AG08396 (cell line): ENCODE results near the gene JARID2.

ENCODE experiments used
- DNase-seq: peaks from one replicate; pipeline ENCODE4 v3.0.0; 2012; ENCODE audit warnings: low spot score, mixed read lengths

The JARID2 gene

DNA sequence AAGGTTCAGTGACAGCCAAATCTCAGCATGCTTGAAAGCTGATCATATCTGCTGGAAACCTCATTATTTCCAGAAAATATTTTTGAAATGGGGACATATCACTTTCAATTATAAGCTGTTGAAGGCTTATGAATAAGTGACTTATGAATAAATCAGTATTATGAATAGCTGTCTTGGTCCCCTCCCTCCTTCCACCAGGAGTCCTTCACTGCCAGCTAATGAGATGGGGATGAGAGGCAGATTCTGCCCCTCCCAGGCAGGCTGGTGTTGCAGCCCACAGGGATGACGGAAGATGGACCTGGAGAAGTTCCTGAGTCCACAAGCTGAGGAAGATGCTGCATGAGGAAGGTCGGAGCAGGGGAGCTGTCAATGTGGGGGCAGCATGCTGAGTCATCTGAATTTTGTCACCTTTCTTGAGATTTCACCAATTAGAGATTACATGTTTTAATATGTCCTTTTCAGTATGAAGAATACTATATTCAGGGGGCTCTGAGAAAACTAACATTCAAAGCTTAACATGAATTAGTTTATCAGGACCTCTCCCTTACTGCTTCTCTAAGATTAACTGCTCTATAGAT, 304.8 kb downstream of the JARID2 start:
- DNase-seq, result no peak

DNA sequence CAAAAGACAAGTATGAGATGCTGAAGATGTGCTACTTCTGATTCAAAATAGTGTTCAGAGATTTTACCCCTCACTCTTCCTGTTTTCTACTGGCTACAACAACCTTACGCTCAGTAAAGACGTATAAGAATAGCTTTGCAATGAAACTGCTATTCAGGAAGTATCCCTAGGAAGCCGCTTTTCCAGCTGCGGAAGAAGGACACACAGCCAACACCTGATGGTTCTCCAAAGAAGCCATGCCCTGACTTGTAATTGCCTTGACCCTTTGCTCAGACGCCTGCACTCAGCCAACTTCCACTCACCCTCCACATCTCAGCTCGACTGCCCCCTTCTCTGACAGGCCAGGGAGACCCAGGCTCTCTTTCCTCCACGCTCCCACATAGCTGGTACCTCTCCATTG, 305.4 kb downstream of the JARID2 start:
- DNase-seq, result no peak

DNA sequence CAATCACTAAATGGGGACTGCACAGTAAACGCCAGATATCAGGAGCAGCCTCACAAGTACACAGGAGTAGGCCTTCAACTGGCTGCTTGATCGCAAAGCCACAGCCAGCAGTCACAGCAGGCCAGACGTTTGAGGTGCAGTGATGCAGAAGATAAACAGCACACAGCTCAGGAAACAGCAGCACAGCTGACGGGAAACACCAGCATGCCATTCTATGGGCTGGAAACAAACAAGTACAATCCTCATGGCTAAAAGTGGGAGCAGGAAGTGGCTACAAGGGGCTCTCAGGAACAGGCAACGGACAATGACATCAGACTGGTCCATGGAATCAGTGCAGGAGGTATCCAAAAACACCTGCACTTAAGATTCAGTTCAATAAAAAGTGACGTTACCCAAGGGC, 305.9 kb downstream of the JARID2 start:
- DNase-seq, result no peak

DNA sequence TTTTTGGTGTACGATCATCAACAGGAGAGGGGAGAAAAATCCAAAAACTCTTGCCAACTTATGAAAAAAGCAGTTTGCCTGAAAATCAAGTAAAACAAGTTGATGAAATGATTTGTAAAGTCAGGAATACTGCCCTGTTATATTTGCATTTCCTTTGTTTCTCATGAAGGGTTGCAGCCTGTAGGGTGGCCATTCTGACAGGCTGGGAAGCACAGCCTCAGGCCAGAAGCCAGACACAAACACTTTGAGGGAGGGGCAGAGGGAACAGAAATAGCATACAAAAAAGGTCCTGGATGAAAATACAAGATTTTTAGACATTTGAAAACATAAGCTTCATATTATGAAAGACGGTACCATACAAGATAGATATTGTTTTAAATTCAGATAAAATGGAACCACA, 307.2 kb downstream of the JARID2 start:
- DNase-seq, result no peak

DNA sequence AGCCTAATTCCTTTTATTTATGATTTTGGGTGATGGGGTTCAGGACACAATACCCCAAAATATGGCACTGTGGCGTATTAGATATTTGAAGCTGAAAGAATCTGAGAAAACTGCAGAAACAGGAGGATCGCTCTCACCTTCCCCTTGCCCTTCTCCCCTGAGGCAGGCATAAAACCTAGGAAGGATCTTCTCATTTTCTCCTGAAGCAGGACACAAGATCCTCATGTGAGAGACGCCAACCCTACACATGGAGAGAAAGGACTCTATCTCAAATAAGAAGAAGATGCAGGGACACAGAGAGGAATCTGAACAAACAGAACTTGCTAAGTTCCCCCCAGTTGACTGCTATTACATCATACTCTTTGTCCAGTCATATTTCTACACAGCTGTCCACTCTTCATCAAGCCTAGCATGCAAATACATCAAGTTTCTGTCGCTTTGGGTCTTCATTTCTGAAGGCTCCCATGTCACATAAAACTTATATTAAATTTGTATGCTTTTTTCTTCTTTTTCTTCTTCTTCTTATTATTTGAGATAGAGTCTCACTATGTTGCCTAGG, 307.9 kb downstream of the JARID2 start:
- DNase-seq, result no peak

DNA sequence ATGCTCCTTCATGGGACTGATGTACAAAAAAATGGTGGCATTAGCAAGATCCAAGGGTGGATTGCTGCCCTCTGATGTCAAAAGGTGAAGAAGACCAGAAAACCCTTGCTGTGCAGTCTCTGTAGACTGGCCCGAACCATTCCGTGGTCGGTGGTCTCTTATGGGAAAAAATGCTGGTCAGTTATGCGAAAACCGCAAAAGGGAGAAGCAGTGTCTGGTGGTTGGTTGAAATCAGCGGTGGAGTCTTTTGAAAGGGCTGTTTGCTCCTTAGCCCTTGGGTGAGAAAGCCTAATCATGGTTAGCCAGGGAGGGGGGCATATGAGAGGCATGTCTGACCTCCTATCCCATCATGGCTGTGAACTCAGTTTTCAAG, 308.8 kb downstream of the JARID2 start:
- DNase-seq, result no peak

DNA sequence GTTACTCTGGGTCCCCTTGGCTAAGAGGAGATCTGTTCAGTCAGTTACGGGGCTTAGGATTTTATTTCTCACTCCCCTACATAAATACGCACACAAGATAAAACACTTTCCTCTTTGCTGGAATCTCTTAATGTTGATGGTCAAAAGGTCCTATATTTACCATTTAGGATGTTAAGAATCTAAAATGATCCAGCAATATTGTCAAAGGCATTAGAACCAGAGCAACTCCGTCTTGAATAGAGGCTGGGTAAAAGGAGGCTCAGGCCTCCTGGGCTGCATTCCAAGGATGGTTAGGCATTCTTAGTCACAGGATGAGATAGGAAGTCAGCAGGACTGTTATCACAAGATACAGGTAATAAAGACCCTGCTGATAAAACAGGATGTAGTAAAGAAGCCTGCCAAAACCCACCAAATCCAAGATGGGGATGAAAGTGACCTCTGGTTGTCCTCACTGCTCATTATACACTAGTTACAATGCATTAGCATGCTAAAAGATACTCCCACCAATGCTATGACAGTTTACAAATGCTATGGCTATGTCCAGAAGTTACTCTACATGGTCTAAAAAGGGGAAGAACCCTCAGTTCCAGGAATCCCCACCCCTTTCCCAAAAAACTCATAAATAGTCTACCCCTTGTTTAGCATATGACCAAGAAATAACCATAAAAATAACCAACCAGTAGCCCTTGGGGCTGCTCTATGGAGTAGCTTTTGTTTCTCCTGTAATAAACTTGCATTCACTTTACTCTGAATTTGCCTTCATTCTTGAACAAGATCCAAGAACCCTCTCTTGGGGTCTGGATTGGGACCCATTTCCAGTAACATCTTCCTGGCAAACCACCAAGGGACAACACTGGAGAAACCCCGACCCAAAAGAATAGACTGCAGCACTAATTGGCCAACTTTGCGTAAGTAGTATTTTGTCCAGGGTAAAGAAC, 309.5 kb downstream of the JARID2 start:
- DNase-seq, result no peak

DNA sequence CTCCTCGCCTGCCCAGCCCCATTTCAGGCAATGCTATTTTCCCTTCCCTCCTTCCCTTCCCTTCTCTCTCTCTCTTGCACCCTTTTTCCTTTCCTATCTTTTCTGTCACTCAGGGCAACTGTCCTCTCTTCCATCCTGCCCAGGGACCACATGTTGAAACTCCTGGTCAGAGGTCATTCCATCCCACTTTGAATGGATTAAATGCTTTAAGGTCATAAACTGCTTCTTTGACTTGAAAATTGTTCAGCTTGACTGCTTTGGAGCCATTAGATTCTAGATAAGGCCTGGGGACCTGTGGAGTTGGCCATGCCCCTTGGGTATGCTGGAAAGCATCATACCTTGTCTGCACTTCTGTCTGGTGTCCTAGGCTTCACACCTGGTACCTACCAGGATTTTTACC, 310.8 kb downstream of the JARID2 start:
- no peak for DNase-seq

DNA sequence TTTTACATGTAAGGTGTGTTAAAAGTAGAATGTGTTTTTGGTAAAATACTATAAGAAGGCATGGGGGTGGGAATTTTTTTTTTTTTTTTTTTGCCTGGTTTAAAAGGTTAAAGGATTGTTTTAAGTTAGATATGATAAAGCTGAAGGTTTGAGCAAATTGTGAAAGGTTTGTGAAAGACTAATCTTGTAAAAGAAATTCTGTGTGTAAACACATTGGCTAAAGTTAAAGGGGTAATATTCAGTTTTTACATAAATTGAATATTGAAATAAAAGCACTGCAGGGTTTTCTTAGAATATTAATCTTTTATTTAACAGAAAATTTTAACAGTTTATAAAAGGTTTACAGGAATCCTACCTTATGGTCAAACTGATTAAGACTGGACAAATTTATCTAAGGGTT, 311.3 kb downstream of the JARID2 start:
- DNase-seq, result no peak

DNA sequence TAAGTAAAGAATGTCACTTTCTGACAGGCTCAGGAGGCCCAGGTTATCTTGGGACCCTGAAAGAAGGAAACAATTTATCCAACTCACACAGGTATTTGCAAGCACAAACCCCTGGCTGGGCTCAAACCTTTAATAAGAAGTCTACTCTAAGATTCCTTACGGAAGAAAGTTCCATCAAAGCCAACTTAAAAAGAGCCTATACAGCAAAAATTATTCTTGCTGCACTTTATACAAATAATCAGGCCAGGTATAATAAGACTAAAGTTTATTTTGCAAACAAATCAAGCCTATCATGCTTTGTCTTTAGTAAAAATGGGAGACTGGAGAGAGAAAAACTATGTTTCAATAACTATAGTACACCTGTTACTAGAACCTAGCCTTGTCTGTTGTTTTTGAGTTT, 314.8 kb downstream of the JARID2 start:
- no peak for DNase-seq

DNA sequence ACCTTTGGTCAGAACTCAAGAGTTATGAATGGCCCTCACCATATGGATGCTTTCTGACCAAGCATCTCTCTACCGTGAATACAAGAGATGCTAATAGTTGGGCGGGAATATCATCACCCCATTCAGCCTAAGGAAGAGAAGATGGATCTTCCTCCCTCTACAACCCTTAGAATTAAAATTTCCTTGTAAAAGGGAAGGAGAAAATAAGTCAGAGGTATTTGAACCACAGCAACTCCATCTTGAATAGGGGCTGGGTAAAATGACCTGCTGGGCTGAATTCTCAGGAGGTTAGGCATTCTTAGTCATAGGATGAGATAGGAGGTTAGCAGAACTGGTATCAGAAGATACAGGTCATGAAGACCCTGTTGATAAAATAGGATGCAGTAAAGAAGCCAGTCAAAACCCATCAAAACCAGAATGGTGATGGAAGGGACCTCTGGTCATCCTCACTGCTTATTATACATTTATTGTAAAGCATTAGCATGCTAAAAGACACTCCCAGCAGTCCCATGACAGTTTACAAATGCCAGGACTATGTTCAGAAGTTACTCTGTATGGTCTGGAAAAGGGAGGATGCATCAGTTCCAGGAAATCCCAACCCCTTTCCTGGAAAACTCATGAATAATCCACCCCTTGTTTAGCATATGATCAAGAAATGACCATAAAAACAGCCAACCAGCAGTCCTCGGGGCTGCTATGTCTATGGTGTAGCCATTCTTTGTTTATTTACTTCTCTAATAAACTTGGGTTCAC, 315.8 kb downstream of the JARID2 start:
- DNase-seq, result no peak

DNA sequence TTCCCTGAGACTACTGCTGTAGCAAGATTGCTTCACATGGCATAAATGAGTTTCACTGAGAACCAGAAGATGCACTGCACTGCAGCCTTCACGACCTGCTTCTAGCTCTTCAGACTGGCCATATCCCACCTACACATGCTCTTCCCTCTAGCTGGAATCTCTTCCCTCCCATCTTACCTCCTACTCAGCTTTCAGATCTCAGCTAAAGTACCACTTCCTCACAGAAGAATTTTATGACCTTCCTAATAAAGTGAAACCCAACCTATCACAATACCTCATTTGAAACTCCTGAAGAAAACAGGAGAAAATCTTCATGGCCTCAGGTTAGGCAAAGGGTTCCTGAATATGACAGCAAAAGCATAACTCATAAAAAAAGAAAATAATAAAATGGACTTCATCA, 317.1 kb downstream of the JARID2 start:
- no peak for DNase-seq

DNA sequence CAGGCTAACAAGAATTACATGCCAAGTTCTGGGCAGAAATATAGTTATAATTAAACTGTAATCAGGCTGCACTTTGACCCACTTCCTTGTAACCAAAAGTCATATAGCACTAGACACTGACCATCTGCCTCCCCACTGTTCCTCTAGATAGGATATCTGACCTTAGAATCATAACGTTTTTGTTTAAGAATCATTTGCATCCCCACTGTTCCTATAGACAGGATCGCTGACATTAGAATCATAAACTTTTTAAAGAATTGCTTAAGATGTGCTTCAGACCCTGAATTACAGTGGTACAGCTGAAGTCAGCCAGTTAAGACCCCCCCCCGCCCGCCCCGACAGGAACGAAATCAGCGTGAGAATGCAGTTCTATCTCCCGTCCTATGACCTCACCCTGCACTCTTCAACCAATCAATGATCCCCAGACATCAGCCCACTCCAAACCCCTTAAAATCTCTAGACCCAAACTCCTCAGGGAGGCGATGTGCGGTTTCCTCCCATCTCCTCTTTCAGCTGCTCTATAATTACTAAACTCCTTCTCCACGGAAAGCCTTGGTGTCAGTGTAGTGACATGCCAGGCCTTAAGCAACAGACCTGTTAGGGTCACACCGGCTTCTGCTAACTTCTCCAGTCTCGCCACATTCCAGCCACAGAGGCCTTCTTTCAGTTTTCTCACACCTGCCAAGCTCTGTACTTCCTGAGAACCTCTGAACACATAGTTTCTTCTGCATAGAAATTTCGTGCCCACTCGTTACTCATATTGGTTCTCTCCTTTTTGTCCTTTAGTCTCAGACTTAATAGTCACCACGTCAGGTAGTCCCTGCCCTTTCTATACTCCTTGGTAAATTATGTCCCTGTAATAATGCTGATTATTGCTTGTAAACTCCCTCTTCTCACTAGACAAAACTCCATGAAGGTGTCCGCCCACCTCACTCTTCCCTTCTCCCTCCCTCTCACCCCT, 323.4 kb downstream of the JARID2 start:
- no peak for DNase-seq

DNA sequence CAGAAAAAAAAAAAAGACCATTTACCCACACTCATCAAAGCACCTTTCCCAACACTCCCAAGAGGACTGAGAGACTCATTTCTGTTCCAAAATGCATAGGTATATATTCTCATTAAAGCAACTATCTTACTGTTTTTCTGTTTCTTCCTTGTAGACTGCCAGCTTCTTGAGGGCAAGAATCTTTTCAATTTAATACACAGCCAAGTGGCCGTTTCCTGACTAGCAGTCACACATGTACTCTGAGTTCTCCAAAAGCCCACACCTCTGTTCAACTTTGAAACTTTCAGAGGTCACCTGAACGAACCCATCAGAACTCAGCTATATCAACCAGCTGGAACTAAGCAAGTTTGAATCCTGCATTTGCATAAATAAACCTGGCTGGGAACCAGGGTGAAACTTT, 324.3 kb downstream of the JARID2 start:
- no peak for DNase-seq
